Urothelium cell line (cell line): ENCODE data around the gene TMEM141.
"Not testable (repeated sequence)": the region's sequence is repeated elsewhere in the genome, so short reads cannot be mapped to it uniquely, and the experiment has no call there.

ENCODE experiments used
- DNase-seq: peaks from one replicate; pipeline ENCODE4 v3.0.0; 2011; ENCODE audit warnings: low spot score, mixed read lengths
- FAIRE-seq: peaks from 2 replicates; lab custom pipeline; 2011; peaks lifted over from hg19 to GRCh38; lab: Jason Lieb, UNC

Gene TMEM141

GRCh38 chr9:136792321-136793085 is 1.4 kb downstream of the TMEM141 start:
- FAIRE-seq = no peak

GRCh38 chr9:136793086-136793946 is 2.2 kb downstream of the TMEM141 start:
- no peak for DNase-seq
- FAIRE-seq = no peak

More at GRCh38 chr9:136792321-136793085, 1.4 kb downstream of the TMEM141 start:
- DNase-seq = no peak

GRCh38 chr9:136794281-136794999 is 3.3 kb downstream of the TMEM141 start:
- no peak for FAIRE-seq
- DNase-seq = no peak

GRCh38 chr9:136795000-136795348 is 3.8 kb downstream of the TMEM141 start:
- DNase-seq (no peak), FAIRE-seq (no peak)

GRCh38 chr9:136796238-136796774 is 5.2 kb downstream of the TMEM141 start, which contains the start of gene CCDC183:
CCDC183 (plus strand) TSS chr9:136796338; CDS start chr9:136796398, 60 bp downstream.
- FAIRE-seq (no peak), DNase-seq (no peak)

GRCh38 chr9:136796775-136797347 is 5.7 kb downstream of the TMEM141 start:
- FAIRE-seq, DNase-seq: not testable (repeated sequence)

- no peak for FAIRE-seq
Observed at GRCh38 chr9:136798708-136799078, 7.5 kb downstream of the TMEM141 start.

GRCh38 chr9:136799079-136799853 is 8.1 kb downstream of the TMEM141 start:
- DNase-seq (no peak), FAIRE-seq (no peak)

More at GRCh38 chr9:136798708-136799078, 7.5 kb downstream of the TMEM141 start:
- DNase-seq = no peak

GRCh38 chr9:136799854-136800657 is 8.9 kb downstream of the TMEM141 start:
- no peak for FAIRE-seq
- peak; percentile 90 for DNase-seq

- FAIRE-seq = no peak
- no peak for DNase-seq
Observed at GRCh38 chr9:136802321-136802720, 11.2 kb downstream of the TMEM141 start.

- not testable (repeated sequence) for FAIRE-seq, DNase-seq
Observed at GRCh38 chr9:136803009-136803550, 11.9 kb downstream of the TMEM141 start.

GRCh38 chr9:136803551-136804508 is 12.7 kb downstream of the TMEM141 start:
- DNase-seq = no peak
- FAIRE-seq = no peak

GRCh38 chr9:136804509-136805206 is 13.5 kb downstream of the TMEM141 start:
- DNase-seq (no peak), FAIRE-seq (no peak)

- FAIRE-seq = no peak
Observed at GRCh38 chr9:136805207-136805740, 14.1 kb downstream of the TMEM141 start.

GRCh38 chr9:136806067-136806466 is 14.9 kb downstream of the TMEM141 start:
- FAIRE-seq (no peak), DNase-seq (no peak)

More at GRCh38 chr9:136805207-136805740, 14.1 kb downstream of the TMEM141 start:
- no peak for DNase-seq

- DNase-seq (no peak), FAIRE-seq (no peak)
Observed at GRCh38 chr9:136806631-136807201, 15.6 kb downstream of the TMEM141 start.
